Esophagus (tissue), 2 donors: Measurements from ENCODE around the gene HIGD1C. TPM values are rescaled to one million over a fixed set of nuclear protein-coding genes. Genes with fewer than 3 reads are reported as not detected.
"Not testable (repeated sequence)": the region's sequence is repeated elsewhere in the genome, so short reads cannot be mapped to it uniquely, and the experiment has no call there.

Experiments used
- H3K27ac ChIP-seq, 2 donors: one replicate each; pipeline ENCODE4 v1.5.1; 2013; ENCODE audit warnings: low read depth in 2 of 2, mild to moderate bottlenecking in 2 of 2, inconsistent platforms in 1 of 2, low read length in 1 of 2, moderate library complexity in 1 of 2
- H3K27me3 ChIP-seq, 2 donors: one replicate each; pipeline ENCODE4 v1.6.1; 2013; ENCODE audit warnings: low read length in 2 of 2, control low read depth in 1 of 2, mild to moderate bottlenecking in 1 of 2; ENCODE audit not compliant: insufficient read depth in 2 of 2, control insufficient read depth in 1 of 2
- H3K36me3 ChIP-seq, 2 donors: one replicate each; pipeline ENCODE4 v1.6.1; 2013; ENCODE audit warnings: low read length in 1 of 2; ENCODE audit not compliant: control insufficient read depth in 2 of 2, insufficient read depth in 2 of 2
- H3K4me1 ChIP-seq, 2 donors: one replicate each; pipeline ENCODE4 v1.6.1; 2013; ENCODE audit warnings: low read length in 1 of 2; ENCODE audit not compliant: control insufficient read depth in 2 of 2, insufficient read depth in 2 of 2
- H3K4me3 ChIP-seq, 2 donors: one replicate each; pipeline ENCODE4 v1.5.1; 2013; ENCODE audit warnings: low read length in 2 of 2, mild to moderate bottlenecking in 2 of 2, low read depth in 1 of 2, moderate library complexity in 1 of 2
- H3K9me3 ChIP-seq, 2 donors: one replicate each; pipeline ENCODE4 v1.6.1; 2013; ENCODE audit warnings: mild to moderate bottlenecking in 2 of 2, low read depth in 1 of 2, low read length in 1 of 2, moderate library complexity in 1 of 2; ENCODE audit not compliant: control insufficient read depth in 2 of 2, insufficient read depth in 1 of 2
- WGBS, 2 donors: extraction: QIAGEN DNeasy Blood & Tissue Kit; methylation state at CpG; one replicate each; pipeline ENCODE4 v1.1.7; 2013; 5-methylcytosine and 5-hydroxymethylcytosine counted together
- polyA plus RNA-seq, 2 donors: library from polyadenylated mRNA; stranded (reverse); fragments of 200-250 nt; gene quantifications; one replicate each; pipeline ENCODE4 v1.2.3, GENCODE V29; 2013
- donor health status: healthy with polysubstance abuse.
- donor health status: Bipolar disorder and iron deficiency.

The HIGD1C gene
- polyA plus RNA-seq, 2 donors: not detected

GRCh38 chr12:50924131-50924438 lies 28.3 kb upstream of the HIGD1C start:
- Histone ChIP-seq H3K4me3 (peak overlapping the region in 1 of 2 donors; percentile 65), H3K36me3 (peaks cover 0 to 3% of the 10 kb centered on the region in 2 donors), H3K27ac (peak overlapping the region; percentile 75 to 93), H3K4me1 (peaks cover 3 to 4% of the 10 kb centered on the region in 2 donors), H3K27me3 (no peaks in the 10 kb centered on the region), H3K9me3 (no peaks in the 10 kb centered on the region)
- WGBS, 2 donors: 0 to 3% methylated on average over 4 of the region's 4 CpGs

- H3K4me1 ChIP-seq: peaks cover 3 to 4% of the 10 kb centered on the region in 2 donors
- H3K36me3 ChIP-seq: peaks cover 0 to 3% of the 10 kb centered on the region in 2 donors
- H3K27me3 ChIP-seq: no peaks in the 10 kb centered on the region
- H3K27ac ChIP-seq: peak overlapping the region; percentile 86 to 93
- 3 to 7% methylated on average over 13 of the region's 13 CpGs for WGBS, 2 donors
- peak overlapping the region; percentile 60 to 65 for H3K4me3 ChIP-seq
- H3K9me3 ChIP-seq: no peaks in the 10 kb centered on the region
Observed at GRCh38 chr12:50924439-50925341, 27.7 kb upstream of the HIGD1C start.

- H3K27ac ChIP-seq: peak overlapping the region; percentile 86 to 93
- H3K27me3 ChIP-seq: no peaks in the 10 kb centered on the region
- WGBS, 2 donors: 8 to 10% methylated on average over 7 of the region's 7 CpGs
Observed at GRCh38 chr12:50925342-50925651, 27.0 kb upstream of the HIGD1C start.

GRCh38 chr12:50925920-50926319 lies 26.4 kb upstream of the HIGD1C start:
- Histone ChIP-seq H3K4me3 (peak overlapping the region; percentile 18 to 65), H3K36me3 (peaks cover 3 to 4% of the 10 kb centered on the region in 2 donors), H3K4me1 (peaks cover 3 to 4% of the 10 kb centered on the region in 2 donors), H3K27ac (no peak overlapping the region), H3K9me3 (no peaks in the 10 kb centered on the region), H3K27me3 (no peaks in the 10 kb centered on the region)
- WGBS, 2 donors: 28 to 29% methylated on average over 1 of the region's 1 CpG

More at GRCh38 chr12:50925342-50925651, 27.0 kb upstream of the HIGD1C start:
- Histone ChIP-seq H3K36me3 (peaks cover under 1 to 3% of the 10 kb centered on the region in 2 donors), H3K9me3 (no peaks in the 10 kb centered on the region), H3K4me3 (peak overlapping the region; percentile 60 to 65), H3K4me1 (peaks cover 3 to 4% of the 10 kb centered on the region in 2 donors)

GRCh38 chr12:50926415-50926814 lies 25.9 kb upstream of the HIGD1C start:
- peaks cover 3 to 4% of the 10 kb centered on the region in 2 donors for H3K4me1 ChIP-seq
- peaks cover 3 to 4% of the 10 kb centered on the region in 2 donors for H3K36me3 ChIP-seq
- no peaks in the 10 kb centered on the region for H3K9me3 ChIP-seq
- H3K27ac ChIP-seq: no peak overlapping the region
- H3K27me3 ChIP-seq: no peaks in the 10 kb centered on the region
- WGBS, 2 donors: 25 to 26% methylated on average over 1 of the region's 1 CpG
- peak overlapping the region in 1 of 2 donors; percentile 65 for H3K4me3 ChIP-seq

- H3K27me3 ChIP-seq, H3K4me1 ChIP-seq, H3K9me3 ChIP-seq, H3K36me3 ChIP-seq: not testable (repeated sequence)
- Histone ChIP-seq H3K4me3 (peak overlapping the region; percentile 47 to 65), H3K27ac (peak overlapping the region in 1 of 2 donors; percentile 44)
- WGBS, 2 donors: 18 to 21% methylated on average over 3 of the region's 3 CpGs
Observed at GRCh38 chr12:50926932-50927331, 25.4 kb upstream of the HIGD1C start.

- Histone ChIP-seq H3K36me3 (peaks cover 3 to 4% of the 10 kb centered on the region in 2 donors), H3K27ac (peak overlapping the region in 1 of 2 donors; percentile 44), H3K4me3 (peak overlapping the region; percentile 47 to 65), H3K4me1 (peaks cover 2 to 3% of the 10 kb centered on the region in 2 donors), H3K9me3 (no peaks in the 10 kb centered on the region), H3K27me3 (no peaks in the 10 kb centered on the region)
- 14 to 15% methylated on average over 2 of the region's 2 CpGs for WGBS, 2 donors
Observed at GRCh38 chr12:50927356-50927755, 25.0 kb upstream of the HIGD1C start.

GRCh38 chr12:50927766-50928224 lies 24.5 kb upstream of the HIGD1C start:
- H3K4me1 ChIP-seq: peaks cover 2 to 3% of the 10 kb centered on the region in 2 donors

GRCh38 chr12:50928392-50928791 lies 24.0 kb upstream of the HIGD1C start:
- Histone ChIP-seq H3K27me3 (no peaks in the 10 kb centered on the region), H3K27ac (no peak overlapping the region), H3K9me3 (no peaks in the 10 kb centered on the region), H3K4me1 (peaks cover 2 to 3% of the 10 kb centered on the region in 2 donors), H3K4me3 (peak overlapping the region in 1 of 2 donors; percentile 65), H3K36me3 (peaks cover 3 to 4% of the 10 kb centered on the region in 2 donors)
- WGBS, 2 donors: 50 to 66% methylated on average over 3 of the region's 3 CpGs

More at GRCh38 chr12:50927766-50928224, 24.5 kb upstream of the HIGD1C start:
- no peaks in the 10 kb centered on the region for H3K9me3 ChIP-seq
- H3K4me3 ChIP-seq: peak overlapping the region; percentile 28 to 65
- no peaks in the 10 kb centered on the region for H3K27me3 ChIP-seq
- peaks cover 3 to 4% of the 10 kb centered on the region in 2 donors for H3K36me3 ChIP-seq
- no peak overlapping the region for H3K27ac ChIP-seq
- 63 to 67% methylated on average over 6 of the region's 6 CpGs for WGBS, 2 donors
